Measurements from ENCODE around the gene MTR.

Gene MTR

GRCh38 chr1:236795035-236795756 is at the start of gene MTR:
Gene MTR, plus strand, starts transcription at chr1:236795292. Its CDS starts 412 bp downstream, at chr1:236795704.
- peak; percentile 100 for DNase-seq (ENCODE audit: low read depth)
- peak within 1 kb of the TSS; percentile 93 for H3K4me3 ChIP-seq (ENCODE audit: low read length)
- H3K36me3 ChIP-seq (ENCODE audit: control insufficient read depth, insufficient read depth, low read length, severe bottlenecking), result no peaks in the 10 kb centered on the region
- H3K9me3 ChIP-seq (ENCODE audit: control insufficient read depth, low read length), result no peaks in the 10 kb centered on the region
- peak within 1 kb of the TSS; percentile 96 for H3K9ac ChIP-seq (ENCODE audit: low read length)
- peaks cover 22% of the 10 kb centered on the region for H3K4me1 ChIP-seq (ENCODE audit: control insufficient read depth, insufficient read depth, low read length)
- peaks cover 2% of the 10 kb centered on the region for H3K27me3 ChIP-seq (replicated peaks; ENCODE audit: control insufficient read depth, insufficient read depth, low read length)

- Histone ChIP-seq H3K9me3 (ENCODE audit: control insufficient read depth, low read length) (no peaks in the 10 kb centered on the region), H3K9ac (ENCODE audit: low read length) (no peak overlapping the region), H3K27me3 (replicated peaks; ENCODE audit: control insufficient read depth, insufficient read depth, low read length) (peaks cover 3% of the 10 kb centered on the region), H3K36me3 (ENCODE audit: control insufficient read depth, insufficient read depth, low read length, severe bottlenecking) (no peaks in the 10 kb centered on the region), H3K4me3 (ENCODE audit: low read length) (no peak overlapping the region), H3K4me1 (ENCODE audit: control insufficient read depth, insufficient read depth, low read length) (no peaks in the 10 kb centered on the region)
- no peak for DNase-seq (ENCODE audit: low read depth)
Measured at GRCh38 chr1:236746785-236747184, 48.3 kb upstream of the MTR start.

GRCh38 chr1:236747311-236747985 is 47.6 kb upstream of the MTR start:
- H3K9me3 ChIP-seq (ENCODE audit: control insufficient read depth, low read length), result no peaks in the 10 kb centered on the region
- no peaks in the 10 kb centered on the region for H3K4me1 ChIP-seq (ENCODE audit: control insufficient read depth, insufficient read depth, low read length)
- DNase-seq (ENCODE audit: low read depth), result no peak
- no peaks in the 10 kb centered on the region for H3K36me3 ChIP-seq (ENCODE audit: control insufficient read depth, insufficient read depth, low read length, severe bottlenecking)
- H3K27me3 ChIP-seq (replicated peaks; ENCODE audit: control insufficient read depth, insufficient read depth, low read length), result peaks cover 3% of the 10 kb centered on the region
- no peak overlapping the region for H3K4me3 ChIP-seq (ENCODE audit: low read length)
- H3K9ac ChIP-seq (ENCODE audit: low read length), result no peak overlapping the region

- H3K36me3 ChIP-seq (ENCODE audit: control insufficient read depth, insufficient read depth, low read length, severe bottlenecking), result no peaks in the 10 kb centered on the region
- no peak overlapping the region for H3K9ac ChIP-seq (ENCODE audit: low read length)
- DNase-seq (ENCODE audit: low read depth), result no peak
- peaks cover 3% of the 10 kb centered on the region for H3K27me3 ChIP-seq (replicated peaks; ENCODE audit: control insufficient read depth, insufficient read depth, low read length)
- no peaks in the 10 kb centered on the region for H3K9me3 ChIP-seq (ENCODE audit: control insufficient read depth, low read length)
- H3K4me1 ChIP-seq (ENCODE audit: control insufficient read depth, insufficient read depth, low read length), result no peaks in the 10 kb centered on the region
- no peak overlapping the region for H3K4me3 ChIP-seq (ENCODE audit: low read length)
Measured at GRCh38 chr1:236748268-236748870, 46.7 kb upstream of the MTR start.

GRCh38 chr1:236750928-236751327 is 44.2 kb upstream of the MTR start:
- Histone ChIP-seq H3K9me3 (ENCODE audit: control insufficient read depth, low read length) (no peaks in the 10 kb centered on the region), H3K9ac (ENCODE audit: low read length) (no peak overlapping the region), H3K36me3 (ENCODE audit: control insufficient read depth, insufficient read depth, low read length, severe bottlenecking) (no peaks in the 10 kb centered on the region), H3K4me3 (ENCODE audit: low read length) (no peak overlapping the region), H3K27me3 (replicated peaks; ENCODE audit: control insufficient read depth, insufficient read depth, low read length) (peaks cover 3% of the 10 kb centered on the region), H3K4me1 (ENCODE audit: control insufficient read depth, insufficient read depth, low read length) (no peaks in the 10 kb centered on the region)
- DNase-seq (ENCODE audit: low read depth), result no peak

GRCh38 chr1:236751385-236751784 is 43.7 kb upstream of the MTR start:
- no peak for DNase-seq (ENCODE audit: low read depth)
- H3K9ac ChIP-seq (ENCODE audit: low read length), result no peak overlapping the region
- no peaks in the 10 kb centered on the region for H3K36me3 ChIP-seq (ENCODE audit: control insufficient read depth, insufficient read depth, low read length, severe bottlenecking)
- no peaks in the 10 kb centered on the region for H3K9me3 ChIP-seq (ENCODE audit: control insufficient read depth, low read length)
- H3K27me3 ChIP-seq (replicated peaks; ENCODE audit: control insufficient read depth, insufficient read depth, low read length), result peaks cover 3% of the 10 kb centered on the region
- no peak overlapping the region for H3K4me3 ChIP-seq (ENCODE audit: low read length)
- no peaks in the 10 kb centered on the region for H3K4me1 ChIP-seq (ENCODE audit: control insufficient read depth, insufficient read depth, low read length)

- Histone ChIP-seq H3K36me3 (ENCODE audit: control insufficient read depth, insufficient read depth, low read length, severe bottlenecking) (no peaks in the 10 kb centered on the region), H3K9me3 (ENCODE audit: control insufficient read depth, low read length) (no peaks in the 10 kb centered on the region), H3K4me1 (ENCODE audit: control insufficient read depth, insufficient read depth, low read length) (no peaks in the 10 kb centered on the region), H3K4me3 (ENCODE audit: low read length) (no peak overlapping the region), H3K9ac (ENCODE audit: low read length) (no peak overlapping the region), H3K27me3 (replicated peaks; ENCODE audit: control insufficient read depth, insufficient read depth, low read length) (peaks cover 3% of the 10 kb centered on the region)
- no peak for DNase-seq (ENCODE audit: low read depth)
Measured at GRCh38 chr1:236751935-236752334, 43.2 kb upstream of the MTR start.

- DNase-seq (ENCODE audit: low read depth), result peak; percentile 34
- Histone ChIP-seq H3K9me3 (ENCODE audit: control insufficient read depth, low read length) (no peaks in the 10 kb centered on the region), H3K4me3 (ENCODE audit: low read length) (no peak overlapping the region), H3K27me3 (replicated peaks; ENCODE audit: control insufficient read depth, insufficient read depth, low read length) (no peaks in the 10 kb centered on the region), H3K4me1 (ENCODE audit: control insufficient read depth, insufficient read depth, low read length) (no peaks in the 10 kb centered on the region), H3K36me3 (ENCODE audit: control insufficient read depth, insufficient read depth, low read length, severe bottlenecking) (no peaks in the 10 kb centered on the region), H3K9ac (ENCODE audit: low read length) (no peak overlapping the region)
Measured at GRCh38 chr1:236753516-236753915, 41.6 kb upstream of the MTR start.

- Histone ChIP-seq H3K4me1 (ENCODE audit: control insufficient read depth, insufficient read depth, low read length) (no peaks in the 10 kb centered on the region), H3K36me3 (ENCODE audit: control insufficient read depth, insufficient read depth, low read length, severe bottlenecking) (no peaks in the 10 kb centered on the region), H3K27me3 (replicated peaks; ENCODE audit: control insufficient read depth, insufficient read depth, low read length) (no peaks in the 10 kb centered on the region), H3K9me3 (ENCODE audit: control insufficient read depth, low read length) (no peaks in the 10 kb centered on the region), H3K9ac (ENCODE audit: low read length) (no peak overlapping the region), H3K4me3 (ENCODE audit: low read length) (no peak overlapping the region)
- no peak for DNase-seq (ENCODE audit: low read depth)
Measured at GRCh38 chr1:236753964-236754363, 41.1 kb upstream of the MTR start.

- no peak overlapping the region for H3K9ac ChIP-seq (ENCODE audit: low read length)
Measured at GRCh38 chr1:236754525-236755210, 40.4 kb upstream of the MTR start.

GRCh38 chr1:236757640-236758039 is 37.5 kb upstream of the MTR start:
- Histone ChIP-seq H3K9ac (ENCODE audit: low read length) (no peak overlapping the region), H3K4me3 (ENCODE audit: low read length) (no peak overlapping the region), H3K36me3 (ENCODE audit: control insufficient read depth, insufficient read depth, low read length, severe bottlenecking) (no peaks in the 10 kb centered on the region), H3K4me1 (ENCODE audit: control insufficient read depth, insufficient read depth, low read length) (no peaks in the 10 kb centered on the region), H3K27me3 (replicated peaks; ENCODE audit: control insufficient read depth, insufficient read depth, low read length) (no peaks in the 10 kb centered on the region), H3K9me3 (ENCODE audit: control insufficient read depth, low read length) (no peaks in the 10 kb centered on the region)
- DNase-seq (ENCODE audit: low read depth), result no peak

More at GRCh38 chr1:236754525-236755210, 40.4 kb upstream of the MTR start:
- H3K36me3 ChIP-seq (ENCODE audit: control insufficient read depth, insufficient read depth, low read length, severe bottlenecking), result no peaks in the 10 kb centered on the region
- no peak for DNase-seq (ENCODE audit: low read depth)
- no peaks in the 10 kb centered on the region for H3K4me1 ChIP-seq (ENCODE audit: control insufficient read depth, insufficient read depth, low read length)
- H3K27me3 ChIP-seq (replicated peaks; ENCODE audit: control insufficient read depth, insufficient read depth, low read length), result no peaks in the 10 kb centered on the region
- H3K4me3 ChIP-seq (ENCODE audit: low read length), result no peak overlapping the region
- H3K9me3 ChIP-seq (ENCODE audit: control insufficient read depth, low read length), result no peaks in the 10 kb centered on the region
